Heart left ventricle (tissue), 16 donors: Measurements from ENCODE around the gene RAB39B. TPM values are rescaled to one million over a fixed set of nuclear protein-coding genes. Genes with fewer than 3 reads are reported as not detected.
"Not testable (repeated sequence)": the region's sequence is repeated elsewhere in the genome, so short reads cannot be mapped to it uniquely, and the experiment has no call there.

Experiments used
- ATAC-seq, 4 donors: fragments of 200-7000 bp; cut with Tn5 transposase; one replicate each; pipeline ENCODE4 v1.9.1; 2020 to 2022; ENCODE audit warnings: moderate library complexity in 4 of 4, mild to moderate bottlenecking in 3 of 4, moderate number of reproducible peaks in 1 of 4
- DNase-seq, 5 donors: peaks; one replicate each; pipeline ENCODE4 v3.0.0-alpha.2; 2020
- H3K27ac ChIP-seq, 12 donors: fragments of 200-600 bp; sonication (generic) in 4 of 12; one replicate each; pipeline versions ENCODE4 v1.5.0 to v1.8.0; 2016 to 2022; ENCODE audit warnings: mild to moderate bottlenecking in 2 of 12
- H3K27me3 ChIP-seq, 9 donors: fragments of 200-600 bp; sonication (generic) in 2 of 9; one replicate each; pipeline versions ENCODE4 v1.5.1 to v1.8.0; 2016 to 2022; ENCODE audit warnings: mild to moderate bottlenecking in 3 of 9
- H3K36me3 ChIP-seq, 9 donors: fragments of 200-600 bp; sonication (generic) in 2 of 9; one replicate each; pipeline versions ENCODE4 v1.5.0 to v1.8.0; 2018 to 2022; ENCODE audit warnings: mild to moderate bottlenecking in 2 of 9
- H3K4me1 ChIP-seq, 12 donors: fragments of 200-600 bp; sonication (generic) in 4 of 12; one replicate each; pipeline versions ENCODE4 v1.5.0 to v1.8.0; 2016 to 2022; ENCODE audit warnings: mild to moderate bottlenecking in 3 of 12
- H3K4me3 ChIP-seq, 12 donors: fragments of 200-600 bp; sonication (generic) in 4 of 12; one replicate each; pipeline versions ENCODE4 v1.5.0 to v1.8.0; 2017 to 2022; ENCODE audit warnings: mild to moderate bottlenecking in 9 of 12, moderate library complexity in 4 of 12
- H3K9me3 ChIP-seq, 12 donors: fragments of 200-600 bp; sonication (generic) in 4 of 12; one replicate each; pipeline versions ENCODE4 v1.5.0 to v1.8.0; 2016 to 2022; ENCODE audit warnings: mild to moderate bottlenecking in 1 of 12
- POLR2A ChIP-seq, 2 donors: fragments of 450-650 bp; IDR thresholded peaks; one replicate each; pipeline ENCODE4 v1.6.1; 2017; ENCODE audit warnings: antibody characterized with exemption in 2 of 2, mild to moderate bottlenecking in 2 of 2, moderate library complexity in 2 of 2
- WGBS, 4 donors: extraction: QIAGEN DNeasy Blood & Tissue Kit in 2 of 4; methylation state at CpG; one replicate each; pipeline versions ENCODE4 v1.1.5 to v1.1.7; 2013 to 2018; 5-methylcytosine and 5-hydroxymethylcytosine counted together
- intact Hi-C, 10 donors: fragments of 100-400 bp; cut with DNase I; formaldehyde crosslinking; loops; one replicate each; pipeline versions ENCODE4 v1.11.1 to v1.14.2; 2022
- polyA plus RNA-seq, 2 donors: library from polyadenylated mRNA; stranded (reverse); fragments of 200-250 nt; gene quantifications; one replicate each; pipeline ENCODE4 v1.2.3, GENCODE V29; 2013
- total RNA-seq, 9 donors: library from RNA; depleted of rRNA in 2 of 9; stranded (reverse); fragments of >200 nt in 2 of 9; fragmentation: NEBNext Ultra II Directional in 3 of 9; extraction: Animal tissue kit (Norgen Biotek cat#: 25700) in 3 of 9; gene quantifications; one replicate each; pipeline versions ENCODE4 v1.1.0 to v1.2.4, GENCODE V29; 2016 to 2023
- TF ChIP-seq, protein P1 (sequence below), 12 donors: fragments of 200-600 bp; sonication (generic) in 4 of 12; IDR thresholded peaks; one replicate each; pipeline versions ENCODE4 v1.5.0 to v1.8.0; 2018 to 2022; ENCODE audit warnings: antibody characterized with exemption in 12 of 12, mild to moderate bottlenecking in 5 of 12
- donor health status: ischemic (EF 13 %, LVEDD 7.1; RV severe dilation, severe dysfunction).
- donor health status: healthy with polysubstance abuse.
- donor health status: DM: no; HTN: yes; CAD: no.
- donor health status: DM: no; HTN: no; CAD: no.
- donor health status: ischemic (EF 25% LVEDD 6.9; RV normal size, moderate dysfunction).
- donor health status: ischemic (EF 25% LVEDD 5.7; RV mildly dilated, moderate dysfunction).
- donor health status: healthy.
- donor health status: DM: yes; HTN: yes; CAD: no.
- donor health status: ischemic (EF 35%, LVEDD 5.7; RV mildly dilated, moderate dysfunction).
- donor health status: nonischemic (EF 11% LVEDD 7.7; RV severe dilation, severe dysfunction).
- donor health status: DM: yes; HTN: yes; CAD: no.
- donor health status: PGD.
- donor health status: ischemic (EF 29% LVEDD 5.4; RV normal size, mild dysfunction).
- donor health status: nonischemic (EF 23%, LVEDD 6.1; RV moderate dilation, normal function).

RAB39B gene
- total and polyA plus RNA-seq, 11 donors = 0.05 to 0.77 (median 0.20) TPM; not detected in 1

DNA sequence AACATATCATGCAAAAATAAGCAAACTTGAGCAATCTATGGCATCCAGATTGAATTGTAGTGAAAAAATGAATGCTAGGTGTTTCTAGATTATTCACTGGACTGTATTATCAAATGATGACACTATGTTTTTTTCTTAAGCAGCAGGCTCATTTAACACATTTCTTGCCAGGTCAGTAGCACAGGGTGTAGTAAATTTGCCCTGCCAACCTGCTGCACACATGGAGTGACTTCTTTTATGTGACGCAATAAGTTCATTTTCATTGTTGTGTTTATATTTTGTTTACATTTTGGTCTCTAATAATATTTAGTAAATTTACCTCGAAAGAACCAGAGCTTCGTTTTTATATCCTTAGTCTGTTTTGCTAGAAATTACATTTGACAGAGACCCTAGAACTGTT, 38.5 kb downstream of the RAB39B start:
- no peak for TF ChIP-seq POLR2A (IDR thresholded peaks at IDR 0.05)

GRCh38 chrX:155223746-155224145, 40.5 kb downstream of the RAB39B start:
- intact Hi-C loops, H3K27me3 ChIP-seq, DNase-seq, H3K9me3 ChIP-seq, H3K4me1 ChIP-seq, ATAC-seq, H3K27ac ChIP-seq, H3K4me3 ChIP-seq: not testable (repeated sequence)
- 92 to 98% (median 97%) methylated on average over 20 to 30 of the region's 30 CpGs for WGBS, 4 donors
- H3K36me3 ChIP-seq = peaks cover 0 to 54% (median 35%) of the 10 kb centered on the region in 9 donors

More for the DNA sequence above, 38.5 kb downstream of the RAB39B start:
- intact Hi-C loops = no loop called here
- Histone ChIP-seq H3K4me3 (no peak overlapping the region), H3K27me3 (no peaks in the 10 kb centered on the region), H3K27ac (no peak overlapping the region), H3K4me1 (peaks cover 0 to 4% (median 0%) of the 10 kb centered on the region in 12 donors), H3K9me3 (no peaks in the 10 kb centered on the region), H3K36me3 (peaks cover 0 to 65% (median 42%) of the 10 kb centered on the region in 9 donors)
- 72 to 96% (median 86%) methylated on average over 3 of the region's 3 CpGs for WGBS, 4 donors
- ATAC-seq (no peak), DNase-seq (no peak)

GRCh38 chrX:155221351-155221750, 42.9 kb downstream of the RAB39B start:
- no peak overlapping the region for H3K4me3 ChIP-seq
- intact Hi-C loops = no loop called here
- H3K36me3 ChIP-seq = peaks cover 0 to 34% (median 17%) of the 10 kb centered on the region in 9 donors
- H3K27me3 ChIP-seq = no peaks in the 10 kb centered on the region
- ATAC-seq (no peak), DNase-seq (no peak)
- no peak overlapping the region for H3K27ac ChIP-seq
- peaks cover 0 to 23% (median 5%) of the 10 kb centered on the region in 12 donors for H3K4me1 ChIP-seq
- TF ChIP-seq POLR2A (IDR thresholded peaks at IDR 0.05) = no peak
- TF ChIP-seq, protein P1, sequence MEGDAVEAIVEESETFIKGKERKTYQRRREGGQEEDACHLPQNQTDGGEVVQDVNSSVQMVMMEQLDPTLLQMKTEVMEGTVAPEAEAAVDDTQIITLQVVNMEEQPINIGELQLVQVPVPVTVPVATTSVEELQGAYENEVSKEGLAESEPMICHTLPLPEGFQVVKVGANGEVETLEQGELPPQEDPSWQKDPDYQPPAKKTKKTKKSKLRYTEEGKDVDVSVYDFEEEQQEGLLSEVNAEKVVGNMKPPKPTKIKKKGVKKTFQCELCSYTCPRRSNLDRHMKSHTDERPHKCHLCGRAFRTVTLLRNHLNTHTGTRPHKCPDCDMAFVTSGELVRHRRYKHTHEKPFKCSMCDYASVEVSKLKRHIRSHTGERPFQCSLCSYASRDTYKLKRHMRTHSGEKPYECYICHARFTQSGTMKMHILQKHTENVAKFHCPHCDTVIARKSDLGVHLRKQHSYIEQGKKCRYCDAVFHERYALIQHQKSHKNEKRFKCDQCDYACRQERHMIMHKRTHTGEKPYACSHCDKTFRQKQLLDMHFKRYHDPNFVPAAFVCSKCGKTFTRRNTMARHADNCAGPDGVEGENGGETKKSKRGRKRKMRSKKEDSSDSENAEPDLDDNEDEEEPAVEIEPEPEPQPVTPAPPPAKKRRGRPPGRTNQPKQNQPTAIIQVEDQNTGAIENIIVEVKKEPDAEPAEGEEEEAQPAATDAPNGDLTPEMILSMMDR (IDR thresholded peaks at IDR 0.05) = no peak
- H3K9me3 ChIP-seq = no peaks in the 10 kb centered on the region
- WGBS, 4 donors = 85 to 96% (median 92%) methylated on average over 4 of the region's 4 CpGs

DNA sequence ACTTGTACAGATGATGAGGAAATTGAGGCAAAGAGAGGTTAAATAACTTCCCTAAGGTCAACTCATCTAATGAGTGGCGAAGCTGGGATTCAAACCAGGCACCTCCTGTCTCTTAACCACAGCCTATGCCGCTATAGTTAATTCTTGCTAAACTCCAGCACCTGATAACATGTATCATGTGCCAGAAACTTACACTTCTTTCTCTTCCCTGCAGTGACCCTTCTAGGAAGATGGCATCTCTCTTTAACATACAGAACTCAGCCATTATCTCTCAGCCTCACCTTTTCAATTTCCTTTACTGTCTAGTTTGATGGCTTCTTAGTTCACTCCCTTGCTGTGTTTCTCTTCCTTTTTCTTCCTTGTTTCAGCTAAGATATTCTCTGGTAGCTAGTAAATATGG, 45.5 kb downstream of the RAB39B start:
- no peak overlapping the region for H3K27ac ChIP-seq
- H3K9me3 ChIP-seq = no peaks in the 10 kb centered on the region
- peaks cover 0 to 27% (median 5%) of the 10 kb centered on the region in 12 donors for H3K4me1 ChIP-seq
- H3K36me3 ChIP-seq = peaks cover 0 to 21% (median 11%) of the 10 kb centered on the region in 9 donors
- H3K4me3 ChIP-seq = no peak overlapping the region
- intact Hi-C loops = loop anchor here in 3 of 10 donors (5.0 to 10.0 kb wide), 3 partner anchors 124 to 664 kb away; partner anchors contain the start of gene VAMP7 (in 1 of the 3)
- H3K27me3 ChIP-seq = no peaks in the 10 kb centered on the region
- TF ChIP-seq, protein P1 (IDR thresholded peaks at IDR 0.05) = no peak
- no peak for TF ChIP-seq POLR2A (IDR thresholded peaks at IDR 0.05)
- 64 to 76% (median 73%) methylated on average over 2 of the region's 2 CpGs for WGBS, 4 donors
- DNase-seq (no peak), ATAC-seq (no peak)

GRCh38 chrX:155216940-155217440, 47.3 kb downstream of the RAB39B start:
- DNase-seq (no peak), ATAC-seq (no peak)
- Histone ChIP-seq H3K4me1 (peaks cover 0 to 27% (median 5%) of the 10 kb centered on the region in 12 donors), H3K9me3 (no peaks in the 10 kb centered on the region), H3K27me3 (no peaks in the 10 kb centered on the region), H3K36me3 (peaks cover 0 to 21% (median 7%) of the 10 kb centered on the region in 9 donors), H3K27ac (peak overlapping the region; percentile 79 to 92 (median 88)), H3K4me3 (peak overlapping the region; percentile 47 to 88 (median 74))
- intact Hi-C loops = loop anchor here in 3 of 10 donors (5.0 to 10.0 kb wide), 3 partner anchors 122 to 665 kb away; partner anchors contain the start of gene VAMP7 (in 1 of the 3)
- 9 to 44% (median 25%) methylated on average over 11 of the region's 11 CpGs for WGBS, 4 donors
- no peak for TF ChIP-seq POLR2A (IDR thresholded peaks at IDR 0.05)
- TF ChIP-seq, protein P1 (IDR thresholded peaks at IDR 0.05) = no peak
